Ovary (tissue), 9 donors: ENCODE data around the gene CTBP1. TPM values are rescaled to one million over a fixed set of nuclear protein-coding genes. Genes with fewer than 3 reads are reported as not detected.

Experiments used
- DNase-seq, 5 donors: peaks; one replicate each; pipeline ENCODE4 v3.0.0-alpha.2; 2019 to 2020
- H3K27ac ChIP-seq, 2 donors: fragments of 200-600 bp; one replicate each; pipeline versions ENCODE4 v1.5.1 to v1.8.0; 2019 to 2022
- H3K27me3 ChIP-seq: fragments of 200-600 bp; one replicate; pipeline ENCODE4 v1.8.0; 2022
- H3K36me3 ChIP-seq: fragments of 200-600 bp; sonication (generic); one replicate; pipeline ENCODE4 v1.5.1; 2019
- H3K4me1 ChIP-seq: one replicate; pipeline ENCODE4 v1.8.1; 2013; ENCODE audit warnings: mild to moderate bottlenecking, moderate library complexity; ENCODE audit not compliant: insufficient read depth
- H3K4me3 ChIP-seq: fragments of 200-600 bp; sonication (generic); one replicate; pipeline ENCODE4 v1.5.1; 2017
- H3K9me3 ChIP-seq, 2 donors: fragments of 200-600 bp in 1 of 2; sonication (generic) in 1 of 2; one replicate each; pipeline versions ENCODE4 v1.5.1 to v1.8.1; 2013 to 2019; ENCODE audit warnings: mild to moderate bottlenecking in 1 of 2, moderate library complexity in 1 of 2
- CTCF ChIP-seq, 3 donors: fragments of 450-650 bp in 2 of 3; fragments of 200-600 bp in 1 of 3; IDR thresholded peaks; one replicate each; pipeline versions ENCODE4 v1.5.1 to v1.8.0; 2016 to 2022; ENCODE audit warnings: antibody characterized with exemption in 3 of 3, mild to moderate bottlenecking in 1 of 3
- EP300 ChIP-seq: sonication (generic); formaldehyde crosslinking; IDR thresholded peaks from one replicate; pipeline ENCODE4 v1.6.1; 2017; ENCODE audit warnings: antibody characterized with exemption
- POLR2A ChIP-seq: fragments of 450-650 bp; IDR thresholded peaks from one replicate; pipeline ENCODE4 v1.6.1; 2017; ENCODE audit warnings: antibody characterized with exemption, mild to moderate bottlenecking, moderate library complexity
- WGBS, 3 donors: extraction: QIAGEN DNeasy Blood & Tissue Kit in 1 of 3; methylation state at CpG; one replicate each; pipeline versions ENCODE4 v1.1.5 to v1.1.7; 2013 to 2017; 5-methylcytosine and 5-hydroxymethylcytosine counted together
- intact Hi-C, 4 donors: fragments of 100-400 bp; cut with DNase I; formaldehyde crosslinking; loops; one replicate each; pipeline versions ENCODE4 v1.11.0 to v1.15.1; 2022 to 2023
- polyA plus RNA-seq, 2 donors: library from polyadenylated mRNA; stranded (reverse); fragments of 200-250 nt in 1 of 2; fragments of 350-450 nt in 1 of 2; fragmentation: Illumina TruSeq in 1 of 2; extraction: RNeasy Lipid Tissue Mini Kit (QIAGEN cat#74804) in 1 of 2; gene quantifications; one replicate each; pipeline ENCODE4 v1.2.3, GENCODE V29; 2013 to 2014
- total RNA-seq, 7 donors: library from RNA; depleted of rRNA in 2 of 7; stranded (reverse); fragments of >200 nt in 2 of 7; fragmentation: NEBNext Ultra II Directional in 3 of 7; extraction: Animal tissue kit (Norgen Biotek cat#: 25700) in 3 of 7; gene quantifications; one replicate each; pipeline versions ENCODE4 v1.1.0 to v1.2.4, GENCODE V29; 2016 to 2023
- donor health status: DM: no; HTN: no; CAD: no; lungs with moderate emphysema.
- donor health status: DM: no; HTN: no; CAD: no.
- donor health status: Bipolar disorder and iron deficiency.
- donor health status: DM: yes; HTN: yes; CAD: no.
- donor health status: DM: no; HTN: no; CAD: no.
- donor health status: DM: yes; HTN: yes; CAD: no.

CTBP1 gene
- total and polyA plus RNA-seq, 9 donors: 45.7 to 231 (median 141) TPM

- peak overlapping the region in 1 of 2 donors; percentile 26 for H3K27ac ChIP-seq
- intact Hi-C loops: loop anchor here in 1 of 4 donors (5.0 kb wide), 1 partner anchor 37 kb away; the partner anchor contains the start of gene CTBP1
- H3K4me3 ChIP-seq: no peak overlapping the region
- no peaks in the 10 kb centered on the region for H3K27me3 ChIP-seq
- no peaks in the 10 kb centered on the region for H3K9me3 ChIP-seq
- 54 to 68% (median 56%) methylated on average over 14 to 22 of the region's 22 CpGs for WGBS, 3 donors
- peak; percentile 21 to 57 (median 51) for DNase-seq
- peaks cover 41% of the 10 kb centered on the region for H3K4me1 ChIP-seq
- no peaks in the 10 kb centered on the region for H3K36me3 ChIP-seq
- TF ChIP-seq CTCF (IDR thresholded peaks at IDR 0.05) (no peak), POLR2A (no peak), EP300 (no peak)
Observed at GRCh38 chr4:1210241-1210841, 38.6 kb downstream of the CTBP1 start.

DNA sequence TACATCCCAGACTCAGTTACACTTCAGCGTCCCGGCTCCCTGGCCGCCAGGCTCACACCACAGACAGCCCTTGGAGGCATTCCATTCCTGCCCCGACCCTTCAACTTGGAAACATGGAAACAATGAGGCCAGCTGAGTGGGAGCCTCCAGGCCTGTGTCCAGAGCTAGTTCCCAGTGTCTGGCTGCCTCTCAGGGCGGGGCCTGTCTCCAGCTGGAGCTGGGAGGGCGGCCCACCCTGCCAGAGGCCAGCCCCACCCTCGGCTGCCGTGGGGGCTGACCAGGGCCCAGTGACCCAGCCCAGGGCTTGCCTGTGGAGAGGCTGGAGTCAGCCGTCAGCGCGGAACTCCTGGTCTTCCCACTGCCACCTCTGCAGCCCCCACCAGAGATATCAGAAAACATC is 39.1 kb downstream of the CTBP1 start:
- TF ChIP-seq CTCF (IDR thresholded peaks at IDR 0.05): no peak
- TF ChIP-seq EP300: no peak
- no peak for TF ChIP-seq POLR2A
- Histone ChIP-seq H3K4me3 (no peak overlapping the region), H3K27me3 (no peaks in the 10 kb centered on the region), H3K36me3 (no peaks in the 10 kb centered on the region), H3K27ac (peak overlapping the region in 1 of 2 donors; percentile 26), H3K9me3 (no peaks in the 10 kb centered on the region), H3K4me1 (peaks cover 38% of the 10 kb centered on the region)
- WGBS, 3 donors: 5 to 13% (median 13%) methylated on average over 11 of the region's 11 CpGs
- DNase-seq: peak; percentile 88 to 94 (median 90)
- intact Hi-C loops: loop anchor here in 3 of 4 donors (5.0 kb wide), 3 partner anchors 37 to 43 kb away; partner anchors contain the start of genes SPON2 (in 2 of the 3) and CTBP1 (in 1 of the 3)

- no peaks in the 10 kb centered on the region for H3K27me3 ChIP-seq
- no peaks in the 10 kb centered on the region for H3K36me3 ChIP-seq
- H3K4me3 ChIP-seq: no peak overlapping the region
- H3K4me1 ChIP-seq: peaks cover 38% of the 10 kb centered on the region
- intact Hi-C loops: loop anchor here in 3 of 4 donors (5.0 kb wide), 2 partner anchors 37 to 42 kb away; partner anchors contain the start of gene SPON2 (in 2 of the 3)
- no peak for TF ChIP-seq EP300
- TF ChIP-seq POLR2A: no peak
- no peak for TF ChIP-seq CTCF (IDR thresholded peaks at IDR 0.05)
- H3K9me3 ChIP-seq: no peaks in the 10 kb centered on the region
- 16 to 28% (median 26%) methylated on average over 31 of the region's 31 CpGs for WGBS, 3 donors
- peak overlapping the region in 1 of 2 donors; percentile 26 for H3K27ac ChIP-seq
- DNase-seq: peak in 4 of 5 donors; percentile 36 to 67 (median 48)
Observed at GRCh38 chr4:1208970-1209704, 39.8 kb downstream of the CTBP1 start.

- peaks cover 38% of the 10 kb centered on the region for H3K4me1 ChIP-seq
- H3K4me3 ChIP-seq: no peak overlapping the region
- no peak for TF ChIP-seq CTCF (IDR thresholded peaks at IDR 0.05)
- no peak for TF ChIP-seq POLR2A
- no peak for TF ChIP-seq EP300
- no peaks in the 10 kb centered on the region for H3K9me3 ChIP-seq
- peak; percentile 25 to 60 (median 51) for DNase-seq
- H3K27ac ChIP-seq: peak overlapping the region in 1 of 2 donors; percentile 26
- no peaks in the 10 kb centered on the region for H3K27me3 ChIP-seq
- H3K36me3 ChIP-seq: no peaks in the 10 kb centered on the region
- 7 to 18% (median 15%) methylated on average over 37 of the region's 37 CpGs for WGBS, 3 donors
- intact Hi-C loops: loop anchor here in 3 of 4 donors (5.0 kb wide), 2 partner anchors 36 to 41 kb away; partner anchors contain the start of gene SPON2 (in 2 of the 3)
Observed at GRCh38 chr4:1208266-1208961, 40.5 kb downstream of the CTBP1 start.
